ENCODE data around the gene SUN3. TPM values are rescaled to one million over a fixed set of nuclear protein-coding genes. Genes with fewer than 3 reads are reported as not detected.

SUN3 gene, protein sequence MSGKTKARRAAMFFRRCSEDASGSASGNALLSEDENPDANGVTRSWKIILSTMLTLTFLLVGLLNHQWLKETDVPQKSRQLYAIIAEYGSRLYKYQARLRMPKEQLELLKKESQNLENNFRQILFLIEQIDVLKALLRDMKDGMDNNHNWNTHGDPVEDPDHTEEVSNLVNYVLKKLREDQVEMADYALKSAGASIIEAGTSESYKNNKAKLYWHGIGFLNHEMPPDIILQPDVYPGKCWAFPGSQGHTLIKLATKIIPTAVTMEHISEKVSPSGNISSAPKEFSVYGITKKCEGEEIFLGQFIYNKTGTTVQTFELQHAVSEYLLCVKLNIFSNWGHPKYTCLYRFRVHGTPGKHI
- not detected for total RNA-seq

DNA sequence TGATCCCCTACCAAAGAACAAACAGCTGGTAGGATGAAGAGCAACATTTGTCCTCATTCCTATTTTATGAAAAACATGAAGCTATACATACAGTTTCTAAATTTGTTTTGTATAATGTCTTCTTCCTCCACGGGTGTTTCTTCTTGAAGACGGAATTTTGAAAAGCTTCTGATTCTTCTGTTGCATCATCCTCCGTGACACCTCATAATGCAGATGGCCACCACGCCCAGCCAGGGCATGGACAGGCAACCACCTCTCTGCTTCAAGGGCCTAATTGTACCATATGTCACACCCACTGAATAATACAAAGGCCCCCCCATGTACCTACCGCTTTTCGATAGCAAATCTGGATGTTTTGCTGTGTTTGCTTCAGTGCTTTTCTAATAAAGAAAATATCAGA is at the start of gene SUN3:
SUN3 (minus strand) TSS at position 170 of the 400 bp plus-strand sequence; CDS start at position 1, 169 bp downstream.
- Histone ChIP-seq H3K4me1 (no peaks in the 10 kb centered on the region), H3K27me3 (no peaks in the 10 kb centered on the region), H3K36me3 (no peaks in the 10 kb centered on the region), H3K4me3 (no peak within 1 kb of the TSS), H3K9me3 (peaks cover 0 to 3% of the 10 kb centered on the region in 2 donors), H3K27ac (no peak within 1 kb of the TSS)
- no peak for DNase-seq (ENCODE audit: low spot score)
- TF ChIP-seq, protein P1, sequence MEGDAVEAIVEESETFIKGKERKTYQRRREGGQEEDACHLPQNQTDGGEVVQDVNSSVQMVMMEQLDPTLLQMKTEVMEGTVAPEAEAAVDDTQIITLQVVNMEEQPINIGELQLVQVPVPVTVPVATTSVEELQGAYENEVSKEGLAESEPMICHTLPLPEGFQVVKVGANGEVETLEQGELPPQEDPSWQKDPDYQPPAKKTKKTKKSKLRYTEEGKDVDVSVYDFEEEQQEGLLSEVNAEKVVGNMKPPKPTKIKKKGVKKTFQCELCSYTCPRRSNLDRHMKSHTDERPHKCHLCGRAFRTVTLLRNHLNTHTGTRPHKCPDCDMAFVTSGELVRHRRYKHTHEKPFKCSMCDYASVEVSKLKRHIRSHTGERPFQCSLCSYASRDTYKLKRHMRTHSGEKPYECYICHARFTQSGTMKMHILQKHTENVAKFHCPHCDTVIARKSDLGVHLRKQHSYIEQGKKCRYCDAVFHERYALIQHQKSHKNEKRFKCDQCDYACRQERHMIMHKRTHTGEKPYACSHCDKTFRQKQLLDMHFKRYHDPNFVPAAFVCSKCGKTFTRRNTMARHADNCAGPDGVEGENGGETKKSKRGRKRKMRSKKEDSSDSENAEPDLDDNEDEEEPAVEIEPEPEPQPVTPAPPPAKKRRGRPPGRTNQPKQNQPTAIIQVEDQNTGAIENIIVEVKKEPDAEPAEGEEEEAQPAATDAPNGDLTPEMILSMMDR (IDR thresholded peaks at IDR 0.05) = no peak

- no peak for DNase-seq (ENCODE audit: low spot score)
- Histone ChIP-seq H3K27me3 (no peaks in the 10 kb centered on the region), H3K4me1 (peaks cover 0 to 8% of the 10 kb centered on the region in 2 donors), H3K9me3 (no peaks in the 10 kb centered on the region), H3K4me3 (no peak overlapping the region), H3K27ac (no peak overlapping the region), H3K36me3 (no peaks in the 10 kb centered on the region)
- TF ChIP-seq, protein P1 (IDR thresholded peaks at IDR 0.05) = no peak
Measured at GRCh38 chr7:48078470-48078869, 49.6 kb upstream of the SUN3 start.

GRCh38 chr7:48077423-48077822 is 48.5 kb upstream of the SUN3 start:
- Histone ChIP-seq H3K36me3 (no peaks in the 10 kb centered on the region), H3K27ac (no peak overlapping the region), H3K9me3 (no peaks in the 10 kb centered on the region), H3K4me3 (no peak overlapping the region), H3K4me1 (no peaks in the 10 kb centered on the region), H3K27me3 (no peaks in the 10 kb centered on the region)
- TF ChIP-seq, protein P1 (IDR thresholded peaks at IDR 0.05) = no peak
- no peak for DNase-seq (ENCODE audit: low spot score)

GRCh38 chr7:48074204-48074654 is 45.3 kb upstream of the SUN3 start:
- no peaks in the 10 kb centered on the region for H3K9me3 ChIP-seq
- no peak overlapping the region for H3K27ac ChIP-seq
- H3K4me1 ChIP-seq = no peaks in the 10 kb centered on the region
- H3K4me3 ChIP-seq = no peak overlapping the region
- TF ChIP-seq, protein P1 (IDR thresholded peaks at IDR 0.05) = no peak
- H3K27me3 ChIP-seq = no peaks in the 10 kb centered on the region
- DNase-seq (ENCODE audit: low spot score) = no peak
- H3K36me3 ChIP-seq = no peaks in the 10 kb centered on the region

- H3K9me3 ChIP-seq = peaks cover 0 to 5% of the 10 kb centered on the region in 2 donors
- TF ChIP-seq, protein P1 (IDR thresholded peaks at IDR 0.05) = no peak
- H3K4me3 ChIP-seq = no peak overlapping the region
Measured at GRCh38 chr7:48067475-48067874, 38.6 kb upstream of the SUN3 start.

More at GRCh38 chr7:48067475-48067874, 38.6 kb upstream of the SUN3 start:
- no peaks in the 10 kb centered on the region for H3K36me3 ChIP-seq
- no peak for DNase-seq (ENCODE audit: low spot score)
- H3K27ac ChIP-seq = no peak overlapping the region
- no peaks in the 10 kb centered on the region for H3K27me3 ChIP-seq
- H3K4me1 ChIP-seq = no peaks in the 10 kb centered on the region

Measured in right atrium auricular region (tissue), 2 donors.